Measurements from ENCODE around the gene CBL. TPM values are rescaled to one million over a fixed set of nuclear protein-coding genes. Genes with fewer than 3 reads are reported as not detected.

CBL gene
- total RNA-seq, 1 donor: 9.0 TPM

- no peak overlapping the region for H3K4me2 ChIP-seq (ENCODE audit: insufficient read depth, low read length)
- no peak overlapping the region for H3K27ac ChIP-seq (ENCODE audit: low read depth, low read length)
- no peaks in the 10 kb centered on the region for H3K27me3 ChIP-seq (ENCODE audit: insufficient read depth, low read length)
- H3K4me1 ChIP-seq (ENCODE audit: insufficient read depth, low read length): peaks cover 39% of the 10 kb centered on the region
- no peaks in the 10 kb centered on the region for H3K79me2 ChIP-seq (ENCODE audit: insufficient read depth, low read length)
- H2AFZ ChIP-seq (ENCODE audit: low read length): no peak overlapping the region
- H4K20me1 ChIP-seq (ENCODE audit: insufficient read depth, low read length): no peaks in the 10 kb centered on the region
- DNase-seq (ENCODE audit: insufficient read length, low spot score, missing footprints): peak; percentile 38
- H3K36me3 ChIP-seq (ENCODE audit: insufficient read depth, low read length): peaks cover 6% of the 10 kb centered on the region
- TF ChIP-seq CTCF (IDR thresholded peaks at IDR 0.05; ENCODE audit: extremely low read depth, low read depth, low read length): no peak
- H3K4me3 ChIP-seq (ENCODE audit: insufficient read depth, low read length): no peak overlapping the region
- no peaks in the 10 kb centered on the region for H3K9me3 ChIP-seq (ENCODE audit: low read depth, low read length)
Observed at GRCh38 chr11:119314726-119315125, 108.6 kb downstream of the CBL start.

GRCh38 chr11:119315131-119316015, 109.2 kb downstream of the CBL start:
- no peaks in the 10 kb centered on the region for H3K27me3 ChIP-seq (ENCODE audit: insufficient read depth, low read length)
- peak overlapping the region; percentile 69 for H2AFZ ChIP-seq (ENCODE audit: low read length)
- DNase-seq (ENCODE audit: insufficient read length, low spot score, missing footprints): peak; percentile 92

GRCh38 chr11:119316016-119316728, 110.0 kb downstream of the CBL start:
- DNase-seq (ENCODE audit: insufficient read length, low spot score, missing footprints): peak; percentile 91

More at GRCh38 chr11:119315131-119316015, 109.2 kb downstream of the CBL start:
- Histone ChIP-seq H4K20me1 (ENCODE audit: insufficient read depth, low read length) (no peaks in the 10 kb centered on the region), H3K36me3 (ENCODE audit: insufficient read depth, low read length) (peaks cover 5% of the 10 kb centered on the region), H3K4me2 (ENCODE audit: insufficient read depth, low read length) (peak overlapping the region; percentile 89), H3K27ac (ENCODE audit: low read depth, low read length) (no peak overlapping the region), H3K9me3 (ENCODE audit: low read depth, low read length) (no peaks in the 10 kb centered on the region), H3K4me3 (ENCODE audit: insufficient read depth, low read length) (peak overlapping the region; percentile 74), H3K79me2 (ENCODE audit: insufficient read depth, low read length) (no peaks in the 10 kb centered on the region), H3K4me1 (ENCODE audit: insufficient read depth, low read length) (peaks cover 40% of the 10 kb centered on the region)
- no peak for TF ChIP-seq CTCF (IDR thresholded peaks at IDR 0.05; ENCODE audit: extremely low read depth, low read depth, low read length)

More at GRCh38 chr11:119316016-119316728, 110.0 kb downstream of the CBL start:
- Histone ChIP-seq H3K4me2 (ENCODE audit: insufficient read depth, low read length) (peak overlapping the region; percentile 89), H3K9me3 (ENCODE audit: low read depth, low read length) (no peaks in the 10 kb centered on the region), H3K27me3 (ENCODE audit: insufficient read depth, low read length) (no peaks in the 10 kb centered on the region), H3K4me1 (ENCODE audit: insufficient read depth, low read length) (peaks cover 44% of the 10 kb centered on the region), H4K20me1 (ENCODE audit: insufficient read depth, low read length) (no peaks in the 10 kb centered on the region), H3K27ac (ENCODE audit: low read depth, low read length) (no peak overlapping the region), H3K79me2 (ENCODE audit: insufficient read depth, low read length) (no peaks in the 10 kb centered on the region), H2AFZ (ENCODE audit: low read length) (peak overlapping the region; percentile 72), H3K36me3 (ENCODE audit: insufficient read depth, low read length) (peaks cover 5% of the 10 kb centered on the region), H3K4me3 (ENCODE audit: insufficient read depth, low read length) (peak overlapping the region; percentile 74)
- no peak for TF ChIP-seq CTCF (IDR thresholded peaks at IDR 0.05; ENCODE audit: extremely low read depth, low read depth, low read length)

Data from osteoblast (primary cell).